KMS-11 (cell line): ENCODE measurements around the gene TENM3.

Experiments used
- H2AFZ ChIP-seq: fragments of 200-600 bp; sonication (generic); 2 replicates; pipeline ENCODE4 v1.6.1; 2016; ENCODE audit warnings: antibody characterized with exemption, mixed run types, low read depth
- H3K27ac ChIP-seq: fragments of 200-600 bp; sonication (generic); 2 replicates; pipeline ENCODE4 v1.6.1; 2016; ENCODE audit warnings: mild to moderate bottlenecking, mixed run types
- H3K27me3 ChIP-seq: fragments of 200-600 bp; sonication (generic); 2 replicates; pipeline ENCODE4 v1.6.1; 2017; ENCODE audit warnings: mild to moderate bottlenecking, low read depth, mixed run types, moderate library complexity; ENCODE audit not compliant: insufficient read depth
- H3K36me3 ChIP-seq: fragments of 200-600 bp; sonication (generic); 2 replicates; pipeline ENCODE4 v1.6.1; 2017; ENCODE audit warnings: mild to moderate bottlenecking, mixed run types; ENCODE audit not compliant: insufficient read depth
- H3K4me1 ChIP-seq: fragments of 200-600 bp; sonication (generic); 2 replicates; pipeline ENCODE4 v1.6.1; 2016; ENCODE audit warnings: mild to moderate bottlenecking, low read depth, mixed run types; ENCODE audit not compliant: poor library complexity, severe bottlenecking
- H3K4me2 ChIP-seq: fragments of 200-600 bp; sonication (generic); 2 replicates; pipeline ENCODE4 v1.7.0; 2016; ENCODE audit warnings: mild to moderate bottlenecking, mixed run types
- H3K4me3 ChIP-seq: fragments of 200-600 bp; sonication (generic); IDR thresholded peaks from 2 replicates; pipeline ENCODE4 v1.6.1; 2017; ENCODE audit warnings: low read depth, low read length, mixed read lengths; ENCODE audit not compliant: insufficient read depth
- H3K79me2 ChIP-seq: fragments of 200-600 bp; sonication (generic); 2 replicates; pipeline ENCODE4 v1.6.1; 2016; ENCODE audit warnings: low read depth, mixed run types; ENCODE audit not compliant: insufficient read depth
- H3K9ac ChIP-seq: fragments of 200-600 bp; sonication (generic); 2 replicates; pipeline ENCODE4 v1.6.1; 2016; ENCODE audit warnings: mild to moderate bottlenecking, mixed run types
- H4K20me1 ChIP-seq: fragments of 200-600 bp; sonication (generic); 2 replicates; pipeline ENCODE4 v1.6.1; 2016; ENCODE audit warnings: mild to moderate bottlenecking, mixed run types; ENCODE audit not compliant: insufficient read depth
- TF ChIP-seq, protein P1 (sequence below): fragments of 200-600 bp; sonication (generic); conservative IDR thresholded peaks from 2 replicates; pipeline ENCODE4 v1.6.1; 2017; ENCODE audit warnings: low read depth, mild to moderate bottlenecking, antibody characterized with exemption, low read length, moderate library complexity, mixed read lengths

TENM3 gene

DNA sequence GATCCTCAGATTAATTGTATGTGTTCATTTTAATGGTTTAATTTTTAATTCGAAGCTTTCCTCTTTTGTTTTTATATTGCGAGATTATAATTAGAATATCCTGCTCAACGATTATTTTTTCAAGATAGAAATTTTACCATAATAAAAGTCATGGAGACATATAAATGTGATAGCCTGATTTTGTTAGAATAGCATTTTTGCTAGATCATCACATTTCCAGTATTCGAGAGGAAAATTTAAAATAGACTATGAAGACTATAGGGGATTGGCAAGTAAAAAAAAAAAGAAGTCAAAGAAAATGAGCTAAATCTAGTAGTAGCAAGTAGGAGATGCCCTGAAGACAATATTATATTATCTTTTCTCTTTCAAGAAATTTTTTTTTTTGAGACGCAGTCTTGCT is 60.6 kb downstream of the TENM3 start:
- TF ChIP-seq, protein P1, sequence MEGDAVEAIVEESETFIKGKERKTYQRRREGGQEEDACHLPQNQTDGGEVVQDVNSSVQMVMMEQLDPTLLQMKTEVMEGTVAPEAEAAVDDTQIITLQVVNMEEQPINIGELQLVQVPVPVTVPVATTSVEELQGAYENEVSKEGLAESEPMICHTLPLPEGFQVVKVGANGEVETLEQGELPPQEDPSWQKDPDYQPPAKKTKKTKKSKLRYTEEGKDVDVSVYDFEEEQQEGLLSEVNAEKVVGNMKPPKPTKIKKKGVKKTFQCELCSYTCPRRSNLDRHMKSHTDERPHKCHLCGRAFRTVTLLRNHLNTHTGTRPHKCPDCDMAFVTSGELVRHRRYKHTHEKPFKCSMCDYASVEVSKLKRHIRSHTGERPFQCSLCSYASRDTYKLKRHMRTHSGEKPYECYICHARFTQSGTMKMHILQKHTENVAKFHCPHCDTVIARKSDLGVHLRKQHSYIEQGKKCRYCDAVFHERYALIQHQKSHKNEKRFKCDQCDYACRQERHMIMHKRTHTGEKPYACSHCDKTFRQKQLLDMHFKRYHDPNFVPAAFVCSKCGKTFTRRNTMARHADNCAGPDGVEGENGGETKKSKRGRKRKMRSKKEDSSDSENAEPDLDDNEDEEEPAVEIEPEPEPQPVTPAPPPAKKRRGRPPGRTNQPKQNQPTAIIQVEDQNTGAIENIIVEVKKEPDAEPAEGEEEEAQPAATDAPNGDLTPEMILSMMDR = no peak
- Histone ChIP-seq H3K9ac (no peak overlapping the region), H3K36me3 (no peaks in the 10 kb centered on the region), H3K4me2 (no peak overlapping the region), H3K4me3 (no peak overlapping the region), H4K20me1 (no peaks in the 10 kb centered on the region), H2AFZ (no peak overlapping the region), H3K27ac (no peak overlapping the region), H3K27me3 (no peaks in the 10 kb centered on the region), H3K4me1 (peaks cover 11% of the 10 kb centered on the region), H3K79me2 (no peaks in the 10 kb centered on the region)

- H3K4me3 ChIP-seq = no peak overlapping the region
- H3K27ac ChIP-seq = no peak overlapping the region
- no peaks in the 10 kb centered on the region for H4K20me1 ChIP-seq
- no peak overlapping the region for H2AFZ ChIP-seq
- no peak overlapping the region for H3K4me2 ChIP-seq
- H3K79me2 ChIP-seq = no peaks in the 10 kb centered on the region
- TF ChIP-seq, protein P1 = peak; percentile 60
- H3K9ac ChIP-seq = no peak overlapping the region
- H3K27me3 ChIP-seq = no peaks in the 10 kb centered on the region
- no peaks in the 10 kb centered on the region for H3K36me3 ChIP-seq
- peaks cover 11% of the 10 kb centered on the region for H3K4me1 ChIP-seq
Observed at GRCh38 chr4:182306792-182307507, 63.7 kb downstream of the TENM3 start.

DNA sequence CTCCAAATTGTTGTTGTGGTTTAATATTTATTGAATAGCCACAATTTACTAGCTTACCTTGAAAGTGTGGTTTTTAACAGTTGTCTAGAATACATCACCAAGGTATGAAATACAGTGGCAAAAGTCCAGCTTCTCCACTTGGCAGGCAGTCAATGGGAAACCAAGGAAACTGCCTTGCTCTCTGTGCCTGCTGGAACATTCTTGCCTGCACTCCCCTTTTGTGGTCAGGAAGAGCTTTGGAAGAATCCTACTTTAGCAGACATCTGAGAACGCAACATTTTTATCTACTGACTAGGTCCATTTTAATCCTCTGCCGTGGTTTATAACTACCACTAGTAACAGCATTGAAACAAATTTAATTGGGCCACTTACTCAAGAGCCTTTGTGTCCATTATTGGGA is 64.5 kb downstream of the TENM3 start:
- no peak overlapping the region for H2AFZ ChIP-seq
- TF ChIP-seq, protein P1 = no peak
- peaks cover 11% of the 10 kb centered on the region for H3K4me1 ChIP-seq
- no peaks in the 10 kb centered on the region for H3K36me3 ChIP-seq
- H4K20me1 ChIP-seq = no peaks in the 10 kb centered on the region
- no peak overlapping the region for H3K4me2 ChIP-seq
- H3K27ac ChIP-seq = no peak overlapping the region
- no peaks in the 10 kb centered on the region for H3K27me3 ChIP-seq
- H3K9ac ChIP-seq = no peak overlapping the region
- no peak overlapping the region for H3K4me3 ChIP-seq
- H3K79me2 ChIP-seq = no peaks in the 10 kb centered on the region

- no peaks in the 10 kb centered on the region for H4K20me1 ChIP-seq
- H3K4me1 ChIP-seq = peaks cover 11% of the 10 kb centered on the region
- no peaks in the 10 kb centered on the region for H3K79me2 ChIP-seq
- H3K9ac ChIP-seq = no peak overlapping the region
- H2AFZ ChIP-seq = no peak overlapping the region
- H3K4me2 ChIP-seq = no peak overlapping the region
- H3K4me3 ChIP-seq = no peak overlapping the region
- TF ChIP-seq, protein P1 = no peak
- no peaks in the 10 kb centered on the region for H3K36me3 ChIP-seq
- no peak overlapping the region for H3K27ac ChIP-seq
- no peaks in the 10 kb centered on the region; the same call in 1 of the 2 replicates for H3K27me3 ChIP-seq
Observed at GRCh38 chr4:182309877-182310276, 66.7 kb downstream of the TENM3 start.
